ENCODE results near the gene C1QB. TPM values are rescaled to one million over a fixed set of nuclear protein-coding genes. Genes with fewer than 3 reads are reported as not detected.
A peak's percentile ranks its signal among the peaks of the same experiment; 100 is the strongest.

The C1QB gene
- total and polyA plus RNA-seq, 4 donors: 93.9 to 335 (median 143) TPM

DNA sequence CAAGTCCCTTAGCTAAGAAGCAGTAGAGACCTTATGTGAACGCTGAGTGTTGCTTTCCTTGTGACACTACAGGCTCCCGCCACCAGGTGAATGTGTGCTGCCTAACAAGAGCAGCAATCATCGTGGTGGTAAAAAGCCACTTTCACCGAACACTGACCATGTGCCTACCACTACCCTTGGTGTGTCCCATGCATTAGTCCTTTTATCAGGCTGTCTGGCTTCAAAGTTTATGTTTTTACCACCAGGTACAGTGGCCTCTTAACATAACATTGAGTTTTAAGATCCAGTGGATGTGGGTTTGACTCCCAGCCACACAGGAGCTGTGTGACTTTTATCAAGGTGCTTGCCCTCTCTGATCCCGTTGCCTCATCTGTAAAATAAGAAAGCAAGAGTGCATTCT is 1.7 kb downstream of the C1QB start:
- peak overlapping the region in 1 of 3 donors; percentile 4 for H3K4me3 ChIP-seq (ENCODE audit: low read depth in 1 of 3, low read length in 3 of 3)
- WGBS: 57% methylated on average over 5 of the region's 5 CpGs
- no peak overlapping the region for H3K27ac ChIP-seq (ENCODE audit: low read depth in 1 of 2, low read length in 2 of 2)
- no peaks in the 10 kb centered on the region for H3K27me3 ChIP-seq (ENCODE audit: control insufficient read depth in 4 of 4, insufficient read depth in 4 of 4, low read length in 3 of 4)
- H3K4me1 ChIP-seq (ENCODE audit: control insufficient read depth in 4 of 4, insufficient read depth in 4 of 4, low read length in 3 of 4): no peaks in the 10 kb centered on the region
- H3K36me3 ChIP-seq (ENCODE audit: control insufficient read depth in 4 of 4, insufficient read depth in 3 of 4, low read depth in 1 of 4, low read length in 3 of 4): no peaks in the 10 kb centered on the region
- no peak for TF ChIP-seq SP1 (IDR thresholded peaks at IDR 0.05)
- no peak for TF ChIP-seq RXRA (IDR thresholded peaks at IDR 0.05)
- TF ChIP-seq, protein P1, sequence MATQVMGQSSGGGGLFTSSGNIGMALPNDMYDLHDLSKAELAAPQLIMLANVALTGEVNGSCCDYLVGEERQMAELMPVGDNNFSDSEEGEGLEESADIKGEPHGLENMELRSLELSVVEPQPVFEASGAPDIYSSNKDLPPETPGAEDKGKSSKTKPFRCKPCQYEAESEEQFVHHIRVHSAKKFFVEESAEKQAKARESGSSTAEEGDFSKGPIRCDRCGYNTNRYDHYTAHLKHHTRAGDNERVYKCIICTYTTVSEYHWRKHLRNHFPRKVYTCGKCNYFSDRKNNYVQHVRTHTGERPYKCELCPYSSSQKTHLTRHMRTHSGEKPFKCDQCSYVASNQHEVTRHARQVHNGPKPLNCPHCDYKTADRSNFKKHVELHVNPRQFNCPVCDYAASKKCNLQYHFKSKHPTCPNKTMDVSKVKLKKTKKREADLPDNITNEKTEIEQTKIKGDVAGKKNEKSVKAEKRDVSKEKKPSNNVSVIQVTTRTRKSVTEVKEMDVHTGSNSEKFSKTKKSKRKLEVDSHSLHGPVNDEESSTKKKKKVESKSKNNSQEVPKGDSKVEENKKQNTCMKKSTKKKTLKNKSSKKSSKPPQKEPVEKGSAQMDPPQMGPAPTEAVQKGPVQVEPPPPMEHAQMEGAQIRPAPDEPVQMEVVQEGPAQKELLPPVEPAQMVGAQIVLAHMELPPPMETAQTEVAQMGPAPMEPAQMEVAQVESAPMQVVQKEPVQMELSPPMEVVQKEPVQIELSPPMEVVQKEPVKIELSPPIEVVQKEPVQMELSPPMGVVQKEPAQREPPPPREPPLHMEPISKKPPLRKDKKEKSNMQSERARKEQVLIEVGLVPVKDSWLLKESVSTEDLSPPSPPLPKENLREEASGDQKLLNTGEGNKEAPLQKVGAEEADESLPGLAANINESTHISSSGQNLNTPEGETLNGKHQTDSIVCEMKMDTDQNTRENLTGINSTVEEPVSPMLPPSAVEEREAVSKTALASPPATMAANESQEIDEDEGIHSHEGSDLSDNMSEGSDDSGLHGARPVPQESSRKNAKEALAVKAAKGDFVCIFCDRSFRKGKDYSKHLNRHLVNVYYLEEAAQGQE (IDR thresholded peaks at IDR 0.05): no peak
- TF ChIP-seq FOXA1 (IDR thresholded peaks at IDR 0.05): no peak
- TF ChIP-seq FOXA2 (IDR thresholded peaks at IDR 0.05): no peak
- TF ChIP-seq HNF4A (conservative IDR thresholded peaks at IDR 0.05): no peak
- no peak for TF ChIP-seq HNF4G (IDR thresholded peaks at IDR 0.05)
- no peak for TF ChIP-seq JUND (IDR thresholded peaks at IDR 0.05)
- no peak for TF ChIP-seq GABPA (IDR thresholded peaks at IDR 0.05 in 1 of 2, conservative IDR thresholded peaks at IDR 0.05 in 1 of 2)
- TF ChIP-seq, protein P2, sequence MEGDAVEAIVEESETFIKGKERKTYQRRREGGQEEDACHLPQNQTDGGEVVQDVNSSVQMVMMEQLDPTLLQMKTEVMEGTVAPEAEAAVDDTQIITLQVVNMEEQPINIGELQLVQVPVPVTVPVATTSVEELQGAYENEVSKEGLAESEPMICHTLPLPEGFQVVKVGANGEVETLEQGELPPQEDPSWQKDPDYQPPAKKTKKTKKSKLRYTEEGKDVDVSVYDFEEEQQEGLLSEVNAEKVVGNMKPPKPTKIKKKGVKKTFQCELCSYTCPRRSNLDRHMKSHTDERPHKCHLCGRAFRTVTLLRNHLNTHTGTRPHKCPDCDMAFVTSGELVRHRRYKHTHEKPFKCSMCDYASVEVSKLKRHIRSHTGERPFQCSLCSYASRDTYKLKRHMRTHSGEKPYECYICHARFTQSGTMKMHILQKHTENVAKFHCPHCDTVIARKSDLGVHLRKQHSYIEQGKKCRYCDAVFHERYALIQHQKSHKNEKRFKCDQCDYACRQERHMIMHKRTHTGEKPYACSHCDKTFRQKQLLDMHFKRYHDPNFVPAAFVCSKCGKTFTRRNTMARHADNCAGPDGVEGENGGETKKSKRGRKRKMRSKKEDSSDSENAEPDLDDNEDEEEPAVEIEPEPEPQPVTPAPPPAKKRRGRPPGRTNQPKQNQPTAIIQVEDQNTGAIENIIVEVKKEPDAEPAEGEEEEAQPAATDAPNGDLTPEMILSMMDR (IDR thresholded peaks at IDR 0.05; ENCODE audit: low read depth, low read length, missing input control): no peak
- no peak for TF ChIP-seq EGR1 (IDR thresholded peaks at IDR 0.05; ENCODE audit: low read depth in 2 of 2)
- no peak for DNase-seq (ENCODE audit: low spot score)
- no peaks in the 10 kb centered on the region for H3K9me3 ChIP-seq (ENCODE audit: control insufficient read depth in 4 of 4, low read length in 3 of 4)
- no peak overlapping the region for H3K9ac ChIP-seq (ENCODE audit: low read depth in 1 of 2, low read length in 2 of 2)

DNA sequence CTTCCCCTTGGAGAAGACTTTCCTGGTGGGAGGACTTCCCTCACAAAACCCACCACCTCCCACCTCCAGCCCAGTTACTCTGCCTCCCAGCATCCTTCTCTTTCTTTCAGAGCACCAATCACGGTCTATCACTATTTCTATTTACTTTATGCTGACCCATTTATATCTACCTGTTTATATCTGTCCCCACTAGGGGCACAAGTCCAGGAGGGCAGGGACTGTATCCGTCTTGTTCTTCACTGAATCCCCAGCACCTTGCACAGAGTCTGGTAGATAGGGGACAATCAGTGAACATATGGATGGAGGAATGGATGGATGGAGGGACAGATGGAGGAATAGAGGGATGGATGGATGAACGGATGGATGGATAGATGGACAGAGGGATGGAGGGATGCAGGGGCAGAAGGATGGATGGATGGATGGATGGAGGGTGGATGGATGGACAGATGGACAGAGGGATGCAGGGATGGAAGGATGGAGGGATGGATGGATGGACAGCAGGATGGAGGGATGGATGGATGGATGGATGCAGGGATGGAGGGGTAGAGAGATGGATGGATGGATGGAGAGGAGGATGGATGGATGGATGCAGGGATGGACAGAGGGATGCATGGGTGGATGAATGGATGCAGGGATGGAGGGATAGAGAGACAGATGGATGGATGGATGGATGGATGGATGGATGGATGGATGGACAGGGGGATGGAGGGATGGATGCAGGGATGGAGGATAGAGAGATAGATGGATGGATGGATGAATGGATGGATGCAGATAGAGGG is 5.5 kb downstream of the C1QB start:
- TF ChIP-seq FOXA2 (IDR thresholded peaks at IDR 0.05) (no peak), RAD21 (IDR thresholded peaks at IDR 0.05) (no peak), GABPA (IDR thresholded peaks at IDR 0.05 in 1 of 2, conservative IDR thresholded peaks at IDR 0.05 in 1 of 2) (no peak), FOXA1 (IDR thresholded peaks at IDR 0.05) (no peak), EGR1 (IDR thresholded peaks at IDR 0.05; ENCODE audit: low read depth in 2 of 2) (no peak), RXRA (IDR thresholded peaks at IDR 0.05) (no peak), JUND (IDR thresholded peaks at IDR 0.05) (no peak), YY1 (IDR thresholded peaks at IDR 0.05) (no peak), SP1 (IDR thresholded peaks at IDR 0.05) (no peak)
- TF ChIP-seq, protein P3, sequence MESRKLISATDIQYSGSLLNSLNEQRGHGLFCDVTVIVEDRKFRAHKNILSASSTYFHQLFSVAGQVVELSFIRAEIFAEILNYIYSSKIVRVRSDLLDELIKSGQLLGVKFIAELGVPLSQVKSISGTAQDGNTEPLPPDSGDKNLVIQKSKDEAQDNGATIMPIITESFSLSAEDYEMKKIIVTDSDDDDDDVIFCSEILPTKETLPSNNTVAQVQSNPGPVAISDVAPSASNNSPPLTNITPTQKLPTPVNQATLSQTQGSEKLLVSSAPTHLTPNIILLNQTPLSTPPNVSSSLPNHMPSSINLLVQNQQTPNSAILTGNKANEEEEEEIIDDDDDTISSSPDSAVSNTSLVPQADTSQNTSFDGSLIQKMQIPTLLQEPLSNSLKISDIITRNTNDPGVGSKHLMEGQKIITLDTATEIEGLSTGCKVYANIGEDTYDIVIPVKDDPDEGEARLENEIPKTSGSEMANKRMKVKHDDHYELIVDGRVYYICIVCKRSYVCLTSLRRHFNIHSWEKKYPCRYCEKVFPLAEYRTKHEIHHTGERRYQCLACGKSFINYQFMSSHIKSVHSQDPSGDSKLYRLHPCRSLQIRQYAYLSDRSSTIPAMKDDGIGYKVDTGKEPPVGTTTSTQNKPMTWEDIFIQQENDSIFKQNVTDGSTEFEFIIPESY (IDR thresholded peaks at IDR 0.05): no peak
- TF ChIP-seq, protein P1 (IDR thresholded peaks at IDR 0.05): no peak
- TF ChIP-seq, protein P2 (IDR thresholded peaks at IDR 0.05; ENCODE audit: low read depth, low read length, missing input control): no peak
- TF ChIP-seq, protein P4, sequence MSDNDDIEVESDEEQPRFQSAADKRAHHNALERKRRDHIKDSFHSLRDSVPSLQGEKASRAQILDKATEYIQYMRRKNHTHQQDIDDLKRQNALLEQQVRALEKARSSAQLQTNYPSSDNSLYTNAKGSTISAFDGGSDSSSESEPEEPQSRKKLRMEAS (IDR thresholded peaks at IDR 0.05): no peak
- no peak overlapping the region for H3K9ac ChIP-seq (ENCODE audit: low read depth in 1 of 2, low read length in 2 of 2)
- no peaks in the 10 kb centered on the region for H3K27me3 ChIP-seq (ENCODE audit: control insufficient read depth in 4 of 4, insufficient read depth in 4 of 4, low read length in 3 of 4)
- H3K9me3 ChIP-seq (ENCODE audit: control insufficient read depth in 4 of 4, low read length in 3 of 4): no peaks in the 10 kb centered on the region
- WGBS: 54% methylated on average over 3 of the region's 3 CpGs
- no peak for DNase-seq (ENCODE audit: low spot score)
- H3K4me1 ChIP-seq (ENCODE audit: control insufficient read depth in 4 of 4, insufficient read depth in 4 of 4, low read length in 3 of 4): no peaks in the 10 kb centered on the region
- no peak overlapping the region for H3K27ac ChIP-seq (ENCODE audit: low read depth in 1 of 2, low read length in 2 of 2)
- H3K36me3 ChIP-seq (ENCODE audit: control insufficient read depth in 4 of 4, insufficient read depth in 3 of 4, low read depth in 1 of 4, low read length in 3 of 4): no peaks in the 10 kb centered on the region
- H3K4me3 ChIP-seq (ENCODE audit: low read depth in 1 of 3, low read length in 3 of 3): no peak overlapping the region

Measured in liver (tissue), 9 donors.